Sigmoid colon (tissue), 4 donors: Measurements from ENCODE around the gene VPS33B.

Source experiments
- CTCF ChIP-seq, 4 experiments: fragments of 450-650 bp in 3 of 4; fragments of 200-600 bp in 1 of 4; IDR thresholded peaks; one replicate each; pipeline ENCODE4 v1.5.1; 2016 to 2019; ENCODE audit warnings: antibody characterized with exemption in 4 of 4, mild to moderate bottlenecking in 3 of 4, moderate library complexity in 2 of 4
- EP300 ChIP-seq, 4 donors: sonication (generic); formaldehyde crosslinking; IDR thresholded peaks; one replicate each; pipeline ENCODE4 v1.6.1; 2017; ENCODE audit warnings: antibody characterized with exemption in 4 of 4

- TF ChIP-seq EP300 (IDR thresholded peaks at IDR 0.05), result no peak
- TF ChIP-seq CTCF (IDR thresholded peaks at IDR 0.05), result no peak
These were observed 48.5 kb upstream of the VPS33B start for GRCh38 chr15:91070872-91071271.
